Measurements from ENCODE around the gene CYP2A6. TPM values are rescaled to one million over a fixed set of nuclear protein-coding genes. Genes with fewer than 3 reads are reported as not detected.

The CYP2A6 gene
- total RNA-seq, 1 experiment from 2014 or later, result 0.28 TPM

GRCh38 chr19:40809358-40810086 lies 40.7 kb downstream of the CYP2A6 start:
- no peak overlapping the region for H3K27ac ChIP-seq (ENCODE audit: insufficient read length, low read depth, low read length)
- H4K8ac ChIP-seq (replicated peaks; ENCODE audit: insufficient read length, low read depth, low read length), result no peak overlapping the region
- H3K14ac ChIP-seq (ENCODE audit: insufficient read depth, low read length), result no peak overlapping the region
- H3K4me2 ChIP-seq (ENCODE audit: insufficient read depth, insufficient read length, low read length), result peak overlapping the region; percentile 49
- Mint-ChIP-seq H3K27me3 (ENCODE audit: low read depth) (peaks cover 28% of the 10 kb centered on the region), H3K27ac (peak overlapping the region in 1 of 3 experiments; percentile 84; a peak in 3 of 7 replicates), H3K9me3 (no peaks in the 10 kb centered on the region), H3K4me1 (peaks cover 55 to 63% of the 10 kb centered on the region in 2 experiments), H3K36me3 (ENCODE audit: insufficient read depth in 1 of 3, low read depth in 3 of 3) (peaks cover 17 to 39% (median 25%) of the 10 kb centered on the region in 3 experiments; a peak in 6 of 7 replicates), H3K4me3 (peak overlapping the region; percentile 81 to 91; a peak in 4 of 5 replicates)
- H2BK20ac ChIP-seq (ENCODE audit: low read depth, low read length, poor library complexity, severe bottlenecking), result no peak overlapping the region
- H3K79me1 ChIP-seq (ENCODE audit: insufficient read depth, low read depth, low read length, poor library complexity, severe bottlenecking), result peaks cover under 1% of the 10 kb centered on the region
- H4K91ac ChIP-seq (ENCODE audit: insufficient read length, low read depth, low read length), result no peak overlapping the region
- no peak overlapping the region for H3K18ac ChIP-seq (ENCODE audit: insufficient read length, low read depth, low read length)
- peaks cover 10% of the 10 kb centered on the region for H3K4me1 ChIP-seq (ENCODE audit: insufficient read depth, low read length)
- H2BK5ac ChIP-seq (ENCODE audit: insufficient read length, low read length), result no peak overlapping the region
- H3K23me2 ChIP-seq (ENCODE audit: insufficient read length, low read depth, low read length, poor library complexity, severe bottlenecking), result peaks cover 12% of the 10 kb centered on the region
- H2BK12ac ChIP-seq (ENCODE audit: insufficient read length, low read depth, low read length), result no peak overlapping the region
- no peaks in the 10 kb centered on the region for H3K27me3 ChIP-seq (ENCODE audit: insufficient read depth, low read length)
- DNase-seq, result no peak
- no peak overlapping the region for H3K23ac ChIP-seq (ENCODE audit: insufficient read length, low read depth, low read length)
- no peak overlapping the region for H2BK15ac ChIP-seq (ENCODE audit: low read depth, low read length)
- no peak overlapping the region for H2BK120ac ChIP-seq (ENCODE audit: low read depth, low read length, poor library complexity, severe bottlenecking)
- no peak overlapping the region for H4K5ac ChIP-seq (ENCODE audit: insufficient read length, low read depth, low read length)
- TF ChIP-seq, protein P1, sequence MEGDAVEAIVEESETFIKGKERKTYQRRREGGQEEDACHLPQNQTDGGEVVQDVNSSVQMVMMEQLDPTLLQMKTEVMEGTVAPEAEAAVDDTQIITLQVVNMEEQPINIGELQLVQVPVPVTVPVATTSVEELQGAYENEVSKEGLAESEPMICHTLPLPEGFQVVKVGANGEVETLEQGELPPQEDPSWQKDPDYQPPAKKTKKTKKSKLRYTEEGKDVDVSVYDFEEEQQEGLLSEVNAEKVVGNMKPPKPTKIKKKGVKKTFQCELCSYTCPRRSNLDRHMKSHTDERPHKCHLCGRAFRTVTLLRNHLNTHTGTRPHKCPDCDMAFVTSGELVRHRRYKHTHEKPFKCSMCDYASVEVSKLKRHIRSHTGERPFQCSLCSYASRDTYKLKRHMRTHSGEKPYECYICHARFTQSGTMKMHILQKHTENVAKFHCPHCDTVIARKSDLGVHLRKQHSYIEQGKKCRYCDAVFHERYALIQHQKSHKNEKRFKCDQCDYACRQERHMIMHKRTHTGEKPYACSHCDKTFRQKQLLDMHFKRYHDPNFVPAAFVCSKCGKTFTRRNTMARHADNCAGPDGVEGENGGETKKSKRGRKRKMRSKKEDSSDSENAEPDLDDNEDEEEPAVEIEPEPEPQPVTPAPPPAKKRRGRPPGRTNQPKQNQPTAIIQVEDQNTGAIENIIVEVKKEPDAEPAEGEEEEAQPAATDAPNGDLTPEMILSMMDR (conservative IDR thresholded peaks at IDR 0.05), result no peak
- H4K20me1 ChIP-seq (ENCODE audit: control insufficient read depth, insufficient read depth, insufficient read length), result peaks cover 2% of the 10 kb centered on the region
- H3K79me2 ChIP-seq (ENCODE audit: insufficient read depth, low read length), result no peaks in the 10 kb centered on the region; the same call in 1 of the 2 replicates
- no peak overlapping the region for H3K56ac ChIP-seq (ENCODE audit: insufficient read length, low read depth, low read length)
- no peak overlapping the region for H2AFZ ChIP-seq (ENCODE audit: low read length)
- no peaks in the 10 kb centered on the region for H3K9me3 ChIP-seq (ENCODE audit: control insufficient read depth, low read depth, low read length)
- WGBS (ENCODE audit: extremely low coverage, insufficient read length, low lambda C conversion rate), result no CpG with 5 or more reads among the region's 39 CpGs
- no peak overlapping the region for H3K9ac ChIP-seq (ENCODE audit: extremely low read depth, insufficient read length, low read length)
- H2AK5ac ChIP-seq (ENCODE audit: insufficient read length, low read length), result no peak overlapping the region
- H3T11ph ChIP-seq (ENCODE audit: low read length), result no peak overlapping the region
- no peak overlapping the region for H3K4ac ChIP-seq (ENCODE audit: low read depth, low read length)
